ENCODE data around the gene SLC37A1.

DNA sequence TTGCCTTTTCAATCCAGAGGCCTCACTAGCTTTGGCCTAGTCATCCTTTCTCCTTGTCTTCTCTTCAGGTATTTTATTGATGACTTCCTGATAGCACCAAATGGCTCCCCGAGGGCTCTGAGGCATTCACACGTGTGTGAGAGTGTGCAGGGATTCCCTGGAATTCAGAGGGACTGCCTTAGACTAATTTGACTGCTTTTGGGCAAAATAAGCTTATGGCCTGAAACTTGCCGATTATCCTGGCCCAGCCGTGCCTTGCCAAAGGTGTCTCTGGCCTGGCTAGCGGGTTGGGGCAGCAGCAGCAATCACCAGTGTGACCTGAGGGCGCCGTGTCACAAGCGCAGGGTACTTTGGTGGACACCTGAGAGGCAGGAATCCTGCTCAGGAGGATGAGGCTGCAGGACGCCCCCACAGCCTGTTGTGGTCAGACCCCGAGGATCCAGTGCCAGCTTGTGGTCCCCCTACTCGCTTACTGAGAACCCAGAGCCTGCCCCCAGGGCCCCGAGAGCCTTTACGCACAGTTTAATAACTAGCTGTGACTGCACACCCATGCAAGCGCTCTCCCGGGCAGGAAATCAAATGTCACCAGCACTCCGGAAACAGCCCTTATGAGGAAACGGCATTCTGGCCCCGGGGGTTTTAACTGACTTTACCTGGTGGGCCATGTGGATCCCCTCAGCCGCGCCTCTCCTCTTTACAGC is 76.9 kb downstream of the SLC37A1 start:
- TF ChIP-seq, protein P1, sequence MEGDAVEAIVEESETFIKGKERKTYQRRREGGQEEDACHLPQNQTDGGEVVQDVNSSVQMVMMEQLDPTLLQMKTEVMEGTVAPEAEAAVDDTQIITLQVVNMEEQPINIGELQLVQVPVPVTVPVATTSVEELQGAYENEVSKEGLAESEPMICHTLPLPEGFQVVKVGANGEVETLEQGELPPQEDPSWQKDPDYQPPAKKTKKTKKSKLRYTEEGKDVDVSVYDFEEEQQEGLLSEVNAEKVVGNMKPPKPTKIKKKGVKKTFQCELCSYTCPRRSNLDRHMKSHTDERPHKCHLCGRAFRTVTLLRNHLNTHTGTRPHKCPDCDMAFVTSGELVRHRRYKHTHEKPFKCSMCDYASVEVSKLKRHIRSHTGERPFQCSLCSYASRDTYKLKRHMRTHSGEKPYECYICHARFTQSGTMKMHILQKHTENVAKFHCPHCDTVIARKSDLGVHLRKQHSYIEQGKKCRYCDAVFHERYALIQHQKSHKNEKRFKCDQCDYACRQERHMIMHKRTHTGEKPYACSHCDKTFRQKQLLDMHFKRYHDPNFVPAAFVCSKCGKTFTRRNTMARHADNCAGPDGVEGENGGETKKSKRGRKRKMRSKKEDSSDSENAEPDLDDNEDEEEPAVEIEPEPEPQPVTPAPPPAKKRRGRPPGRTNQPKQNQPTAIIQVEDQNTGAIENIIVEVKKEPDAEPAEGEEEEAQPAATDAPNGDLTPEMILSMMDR (conservative IDR thresholded peaks at IDR 0.05) = no peak
- TF ChIP-seq ZFX (IDR thresholded peaks at IDR 0.05) = no peak

Data from C4-2B (cell line).